ENCODE results near the gene LAGE3.

The LAGE3 gene

GRCh38 chrX:154433605-154434004 is 45.5 kb downstream of the LAGE3 start:
- POLR2A ChIA-PET = no interaction called here
- DNase-seq (ENCODE audit: extremely low spot score) = no peak
- CTCF ChIA-PET = no interaction called here
- no peak for TF ChIP-seq CTCF (IDR thresholded peaks at IDR 0.05; ENCODE audit: control extremely low read depth, extremely low read depth, low read depth, missing control alignments)

- no peak for TF ChIP-seq CTCF (IDR thresholded peaks at IDR 0.05; ENCODE audit: control extremely low read depth, extremely low read depth, low read depth, missing control alignments)
- ChIA-PET CTCF (no interaction called here), POLR2A (no interaction called here)
These were observed 46.9 kb downstream of the LAGE3 start for GRCh38 chrX:154432210-154432609.

GRCh38 chrX:154431341-154431740 is 47.7 kb downstream of the LAGE3 start:
- CTCF ChIA-PET = no interaction called here
- no peak for TF ChIP-seq CTCF (IDR thresholded peaks at IDR 0.05; ENCODE audit: control extremely low read depth, extremely low read depth, low read depth, missing control alignments)
- POLR2A ChIA-PET = no interaction called here
- no peak for DNase-seq (ENCODE audit: extremely low spot score)

More at GRCh38 chrX:154432210-154432609, 46.9 kb downstream of the LAGE3 start:
- DNase-seq (ENCODE audit: extremely low spot score) = no peak

GRCh38 chrX:154430916-154431315 is 48.2 kb downstream of the LAGE3 start:
- POLR2A ChIA-PET = no interaction called here

GRCh38 chrX:154430479-154430878 is 48.6 kb downstream of the LAGE3 start:
- CTCF ChIA-PET = no interaction called here
- POLR2A ChIA-PET = no interaction called here
- no peak for TF ChIP-seq CTCF (IDR thresholded peaks at IDR 0.05; ENCODE audit: control extremely low read depth, extremely low read depth, low read depth, missing control alignments)
- DNase-seq (ENCODE audit: extremely low spot score) = no peak

More at GRCh38 chrX:154430916-154431315, 48.2 kb downstream of the LAGE3 start:
- DNase-seq (ENCODE audit: extremely low spot score) = no peak
- CTCF ChIA-PET = no interaction called here
- TF ChIP-seq CTCF (IDR thresholded peaks at IDR 0.05; ENCODE audit: control extremely low read depth, extremely low read depth, low read depth, missing control alignments) = no peak

- no peak for DNase-seq (ENCODE audit: extremely low spot score)
- no peak for TF ChIP-seq CTCF (IDR thresholded peaks at IDR 0.05; ENCODE audit: control extremely low read depth, extremely low read depth, low read depth, missing control alignments)
- ChIA-PET POLR2A (no interaction called here), CTCF (interaction anchor here (2.7 kb wide), 1 partner anchor 9 kb away, joined by 7 read pairs; no protein-coding TSS in a partner anchor)
These were observed 49.4 kb downstream of the LAGE3 start for GRCh38 chrX:154429711-154430110.
